Nucleus accumbens (tissue), 56 donors: ENCODE measurements around the gene CIZ1.

ENCODE experiments used
- DNase-seq, 56 donors: peaks; one replicate each; lab custom pipeline; 2025; lab: John Stamatoyannopoulos, UW

CIZ1 gene

DNA sequence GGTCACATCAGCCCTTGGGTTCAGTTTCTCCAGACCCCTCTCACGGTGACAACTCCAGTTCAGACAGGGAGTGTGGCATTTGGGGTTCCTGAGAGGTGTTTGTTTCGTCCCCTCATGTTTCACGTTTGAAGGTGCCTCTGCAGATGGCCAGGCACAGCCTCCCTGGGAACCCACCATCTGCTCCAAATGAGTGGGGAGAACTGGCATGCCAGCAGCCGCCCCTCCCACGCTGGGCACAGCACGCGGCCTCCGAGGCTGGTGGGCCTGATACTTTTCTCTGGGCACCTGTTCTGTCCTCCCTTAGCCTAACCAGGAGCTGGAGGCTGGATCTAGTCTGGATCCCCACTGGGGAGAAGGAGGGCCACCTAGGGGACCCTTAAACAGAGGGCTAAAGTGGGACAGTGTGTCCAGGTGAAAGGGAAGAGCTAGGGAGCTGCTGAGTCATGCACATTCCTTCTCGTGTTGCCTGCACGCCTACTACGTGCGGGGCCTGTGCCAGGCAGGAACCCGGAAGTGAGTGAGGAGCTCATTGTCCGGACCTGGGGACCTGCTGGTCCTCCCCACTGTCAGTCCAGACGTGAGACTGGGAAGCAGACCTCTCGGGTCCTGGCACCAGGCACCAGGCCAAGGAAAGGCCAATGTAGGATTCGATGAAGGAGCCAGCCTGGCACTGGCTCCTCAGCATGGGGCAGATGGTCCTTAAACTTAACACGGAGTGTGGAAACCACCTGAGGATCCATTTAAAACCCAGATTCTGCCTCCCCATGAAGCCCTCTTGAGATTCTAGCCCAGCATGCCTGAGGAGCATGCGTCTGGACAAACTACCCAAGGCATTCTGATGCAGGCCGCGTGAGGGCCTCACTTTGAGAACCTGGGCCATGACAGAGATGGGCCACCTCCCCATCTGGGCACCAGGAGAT, 23.5 kb upstream of the CIZ1 start:
- no peak for DNase-seq

DNA sequence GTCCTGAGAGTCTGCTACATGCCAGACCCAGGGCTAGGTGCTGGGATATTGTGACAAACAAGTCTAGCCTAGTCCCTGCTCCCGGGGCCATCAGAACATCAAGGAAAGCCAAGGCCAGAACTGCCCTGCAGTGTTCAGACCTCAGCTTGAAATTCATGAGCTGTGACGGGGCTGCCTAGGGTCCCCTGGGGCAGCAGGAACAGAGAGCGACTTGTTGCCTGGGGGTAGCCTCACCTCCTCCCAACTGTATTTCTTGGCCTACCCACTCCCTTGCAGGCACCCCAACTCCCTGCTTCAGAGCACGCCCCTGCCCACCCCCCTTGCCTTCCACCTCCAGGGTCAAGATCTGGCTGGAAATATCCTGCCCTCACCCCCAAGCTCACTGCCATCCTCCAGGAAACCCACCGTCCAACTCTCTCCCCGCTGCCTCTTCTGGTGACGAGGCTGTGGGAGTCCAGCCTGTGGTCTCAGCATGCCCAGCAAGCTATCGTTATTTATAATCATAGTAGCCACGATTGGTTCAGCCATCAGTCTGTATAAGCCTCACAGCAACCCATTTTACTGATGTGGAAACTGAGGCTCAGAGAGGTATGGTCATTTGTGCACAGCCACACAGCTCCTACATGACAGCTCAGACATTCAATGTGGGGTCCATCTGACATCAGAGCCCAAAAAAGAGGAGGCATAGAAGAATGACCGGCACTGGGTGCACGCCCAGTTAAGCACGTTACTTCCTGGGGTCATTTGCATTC, 22.6 kb upstream of the CIZ1 start:
- no peak for DNase-seq

- DNase-seq, result no peak
Observed at GRCh38 chr9:128211981-128212281, 20.6 kb upstream of the CIZ1 start.

DNA sequence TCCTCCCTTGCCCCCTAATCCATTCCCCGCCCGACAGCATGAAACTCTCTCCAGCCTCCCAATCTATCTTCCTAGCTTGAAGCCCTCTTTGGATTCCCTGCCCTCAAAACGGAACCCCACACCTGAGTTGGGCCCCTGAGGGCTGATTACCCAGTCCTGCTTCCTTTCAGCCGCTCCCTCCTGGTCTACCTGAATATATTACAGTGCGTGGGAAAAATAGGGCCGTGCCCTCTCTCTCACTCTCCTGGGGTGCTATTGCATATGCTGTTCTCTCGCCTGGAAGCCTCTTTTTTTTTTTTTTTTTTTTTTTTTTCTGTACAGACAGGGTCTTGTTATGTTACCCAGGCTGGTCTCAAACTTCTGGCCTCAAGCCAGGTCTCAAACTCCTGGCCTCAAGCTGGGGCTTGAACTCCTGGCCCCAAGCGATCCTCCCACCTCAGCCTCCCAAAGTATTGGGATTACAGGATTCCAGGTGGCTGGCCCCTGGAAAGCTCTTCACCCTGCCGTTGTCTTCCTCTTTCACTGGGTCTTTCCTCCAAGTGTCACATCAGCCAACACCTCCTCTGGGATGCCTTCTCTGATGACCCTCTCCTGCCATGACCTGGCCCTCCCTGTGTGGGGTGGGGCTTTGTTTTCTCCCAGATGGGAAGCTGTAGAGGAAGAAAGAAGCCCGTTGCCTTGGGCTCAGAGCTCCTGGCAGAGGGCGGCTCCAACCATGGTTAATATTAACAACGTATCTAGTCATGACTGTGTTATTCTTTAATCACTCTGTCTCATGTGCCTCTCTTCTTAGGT, 20.0 kb upstream of the CIZ1 start:
- no peak for DNase-seq

DNA sequence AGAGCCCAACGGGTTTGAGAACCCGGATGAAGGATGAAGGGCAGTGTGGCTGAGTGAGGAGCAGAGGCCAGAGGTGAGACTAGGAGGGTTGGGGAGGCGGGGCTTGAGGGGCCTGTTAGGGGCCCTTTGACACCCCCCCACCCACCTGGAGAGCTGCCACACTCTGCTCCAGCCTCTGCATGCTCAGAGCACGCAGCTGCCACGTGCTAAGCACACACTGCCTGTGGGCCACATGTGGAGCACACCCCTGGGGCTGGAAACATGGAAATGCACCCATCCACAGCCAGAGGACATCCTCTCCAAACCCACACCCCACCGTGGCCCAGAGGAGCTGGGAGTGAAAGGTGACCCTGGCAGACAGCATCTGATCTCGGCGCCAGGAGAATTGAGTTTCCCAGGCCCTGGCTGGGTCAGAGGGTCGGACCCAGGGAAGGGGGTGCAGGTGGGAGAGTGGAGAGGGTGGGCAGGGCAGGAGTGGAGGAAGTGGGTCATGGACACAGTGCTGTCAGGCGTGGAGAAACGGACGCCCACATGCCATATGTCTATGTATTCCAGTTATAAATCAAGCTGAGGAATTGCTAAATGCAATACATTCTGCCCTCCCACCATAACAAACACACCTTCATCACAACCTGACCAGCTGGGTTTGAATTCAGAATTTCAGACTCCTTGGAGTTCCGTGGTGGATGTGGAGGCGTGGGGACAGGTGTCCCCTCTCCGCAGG, 17.7 kb upstream of the CIZ1 start:
- DNase-seq, result no peak

- DNase-seq, result no peak
Observed at GRCh38 chr9:128208386-128208785, 17.0 kb upstream of the CIZ1 start.

DNA sequence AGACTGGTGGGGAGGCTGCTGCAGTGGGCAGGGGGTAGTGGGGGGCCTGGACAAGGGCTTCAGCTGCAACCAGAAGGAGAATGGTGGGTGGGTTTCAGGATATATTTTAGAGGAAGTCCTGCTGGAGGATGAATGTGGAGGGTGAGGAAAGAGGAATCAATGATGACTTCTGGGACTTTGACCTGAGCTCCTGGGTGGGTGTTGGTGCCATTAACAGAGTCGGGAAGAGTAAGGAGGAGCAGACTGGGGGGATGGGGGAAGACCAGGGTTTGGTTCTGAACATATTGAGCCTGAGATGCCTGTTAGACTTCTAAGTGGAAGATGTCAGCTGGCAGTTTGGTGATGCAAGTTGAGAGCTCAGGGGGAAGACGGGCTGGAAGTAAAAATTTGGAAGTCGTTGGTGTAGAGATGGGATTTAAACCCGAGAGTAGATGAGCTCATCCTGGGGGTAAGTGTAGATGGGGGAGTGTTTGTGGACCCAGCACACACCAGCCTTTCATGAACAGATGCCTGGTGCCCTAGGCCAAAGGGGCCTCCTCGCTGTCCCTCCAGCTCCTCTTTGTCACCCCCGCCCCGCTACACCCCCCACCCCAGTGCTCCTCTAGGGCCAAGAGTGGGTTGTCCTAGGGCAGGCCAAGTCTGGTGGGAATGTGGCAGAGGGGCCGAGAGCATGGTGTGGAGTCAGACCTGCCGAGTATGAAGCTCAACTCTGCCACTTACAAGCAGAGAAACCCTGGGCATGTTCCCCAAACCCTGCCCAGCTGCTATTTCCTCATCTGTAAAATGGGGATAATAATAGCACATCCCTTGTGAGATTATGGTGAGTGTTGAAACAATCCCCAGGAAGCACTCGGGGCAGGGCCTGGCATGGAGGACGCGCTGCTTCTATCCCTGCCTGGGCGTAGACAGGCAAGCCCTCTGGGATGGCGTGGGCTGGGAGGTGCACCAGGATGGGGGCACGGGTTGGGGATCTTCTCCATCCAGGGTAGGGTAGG, 15.8 kb upstream of the CIZ1 start:
- no peak for DNase-seq

DNA sequence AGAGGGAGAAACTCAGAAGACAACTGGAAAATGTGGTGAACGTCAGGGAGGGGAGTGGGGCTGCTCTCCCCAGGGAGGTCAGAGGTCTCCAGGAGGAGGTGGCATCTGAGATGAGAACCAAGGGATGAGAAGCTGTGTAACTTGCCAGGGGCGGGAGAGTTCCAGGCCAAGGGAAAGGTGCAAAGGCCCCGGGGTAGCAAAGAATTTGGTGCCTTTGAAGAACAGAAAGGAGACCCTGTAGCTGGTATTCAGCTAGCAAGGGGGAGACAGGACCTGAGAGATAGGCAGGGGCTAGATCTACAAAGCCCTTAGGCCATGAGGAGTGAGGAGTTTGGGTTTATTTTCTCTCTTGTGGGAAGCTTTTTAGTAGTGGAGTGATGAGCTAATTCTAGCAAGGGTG, 15.1 kb upstream of the CIZ1 start:
- no peak for DNase-seq

GRCh38 chr9:128205296-128205944, 14.0 kb upstream of the CIZ1 start:
- DNase-seq, result no peak

- DNase-seq, result no peak
Observed at GRCh38 chr9:128204858-128205257, 13.5 kb upstream of the CIZ1 start.

- DNase-seq, result peak in 18 of 56 donors; percentile 8 to 65 (median 35)
Observed at GRCh38 chr9:128203707-128204551, 12.6 kb upstream of the CIZ1 start.

GRCh38 chr9:128203024-128203706, 11.8 kb upstream of the CIZ1 start, which contains the start of gene DNM1:
DNM1 (plus strand) TSS chr9:128203379; CDS start chr9:128203471, 92 bp downstream.
- peak in 42 of 56 donors; percentile 22 to 73 (median 49) for DNase-seq

GRCh38 chr9:128202648-128203023, 11.3 kb upstream of the CIZ1 start:
- DNase-seq, result no peak

GRCh38 chr9:128201441-128202369, 10.3 kb upstream of the CIZ1 start:
- DNase-seq, result peak in 14 of 56 donors; percentile 3 to 59 (median 33)

GRCh38 chr9:128193469-128194096, 2.2 kb upstream of the CIZ1 start:
- DNase-seq, result peak in 4 of 56 donors; percentile 13 to 23 (median 14)
